HG03159 (cell line): ENCODE data around the gene URB1.
"Not testable (repeated sequence)": the region's sequence is repeated elsewhere in the genome, so short reads cannot be mapped to it uniquely, and the experiment has no call there.

Experiments
- ATAC-seq: cut with Tn5 transposase; IDR thresholded peaks from one replicate; pipeline ENCODE4 v1.9.1; 2021; ENCODE audit warnings: mild to moderate bottlenecking, moderate library complexity; ENCODE audit not compliant: unreplicated experiment

Gene URB1

GRCh38 chr21:32372755-32373154 lies 20.1 kb downstream of the URB1 start:
- ATAC-seq, result no peak

- no peak for ATAC-seq
These were observed 20.9 kb downstream of the URB1 start for GRCh38 chr21:32371913-32372314.

GRCh38 chr21:32370998-32371766 lies 21.6 kb downstream of the URB1 start:
- no peak for ATAC-seq

GRCh38 chr21:32368961-32369360 lies 23.9 kb downstream of the URB1 start:
- ATAC-seq, result not testable (repeated sequence)

GRCh38 chr21:32368386-32368785 lies 24.4 kb downstream of the URB1 start:
- ATAC-seq, result no peak

- no peak for ATAC-seq
These were observed 25.7 kb downstream of the URB1 start for GRCh38 chr21:32367158-32367557.

GRCh38 chr21:32366191-32366590 lies 26.6 kb downstream of the URB1 start:
- ATAC-seq, result no peak

- ATAC-seq, result no peak
These were observed 28.0 kb downstream of the URB1 start for GRCh38 chr21:32364796-32365195.

- ATAC-seq, result no peak
These were observed 28.4 kb downstream of the URB1 start for GRCh38 chr21:32364387-32364786.

- ATAC-seq, result no peak
These were observed 32.3 kb downstream of the URB1 start for GRCh38 chr21:32360401-32360975.

GRCh38 chr21:32359719-32360260 lies 33.0 kb downstream of the URB1 start:
- no peak for ATAC-seq

GRCh38 chr21:32356874-32357395 lies 35.9 kb downstream of the URB1 start:
- ATAC-seq, result no peak

GRCh38 chr21:32353002-32353711 lies 39.7 kb downstream of the URB1 start:
- ATAC-seq, result no peak

GRCh38 chr21:32352526-32352925 lies 40.3 kb downstream of the URB1 start:
- ATAC-seq, result no peak

GRCh38 chr21:32351428-32351827 lies 41.4 kb downstream of the URB1 start:
- no peak for ATAC-seq

GRCh38 chr21:32350981-32351380 lies 41.8 kb downstream of the URB1 start:
- no peak for ATAC-seq

GRCh38 chr21:32350211-32350980 lies 42.4 kb downstream of the URB1 start:
- no peak for ATAC-seq

- no peak for ATAC-seq
These were observed 43.4 kb downstream of the URB1 start for GRCh38 chr21:32349333-32349944.

GRCh38 chr21:32348604-32349332 lies 44.0 kb downstream of the URB1 start:
- ATAC-seq, result no peak

- no peak for ATAC-seq
These were observed 44.8 kb downstream of the URB1 start for GRCh38 chr21:32347977-32348376.
